HG03135 (cell line): ENCODE measurements around the gene GLP2R.

Source experiments
- ATAC-seq: cut with Tn5 transposase; IDR thresholded peaks from one replicate; pipeline ENCODE4 v1.9.1; 2021; ENCODE audit warnings: mild to moderate bottlenecking, moderate library complexity; ENCODE audit not compliant: unreplicated experiment

The GLP2R gene

DNA sequence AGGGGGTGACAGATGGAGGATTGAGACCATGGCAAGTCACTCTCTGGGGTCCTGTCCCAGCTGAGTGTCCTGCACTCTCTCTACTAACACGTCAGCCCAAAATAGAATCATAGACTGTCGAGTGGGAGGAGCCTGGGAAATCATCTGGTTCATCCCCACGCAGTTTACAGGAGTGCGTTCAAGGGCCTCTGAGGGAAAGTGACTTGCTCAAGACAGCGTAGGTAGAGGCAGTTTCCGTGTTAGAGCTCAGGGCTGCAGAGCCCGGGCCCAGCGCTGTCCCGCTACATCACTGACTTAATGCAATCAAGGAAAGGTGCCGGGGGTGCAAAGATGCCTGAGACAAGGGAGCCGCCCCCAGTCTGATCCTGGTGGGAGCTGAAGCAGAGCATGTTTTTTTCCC is 14.2 kb upstream of the GLP2R start:
- ATAC-seq: no peak

DNA sequence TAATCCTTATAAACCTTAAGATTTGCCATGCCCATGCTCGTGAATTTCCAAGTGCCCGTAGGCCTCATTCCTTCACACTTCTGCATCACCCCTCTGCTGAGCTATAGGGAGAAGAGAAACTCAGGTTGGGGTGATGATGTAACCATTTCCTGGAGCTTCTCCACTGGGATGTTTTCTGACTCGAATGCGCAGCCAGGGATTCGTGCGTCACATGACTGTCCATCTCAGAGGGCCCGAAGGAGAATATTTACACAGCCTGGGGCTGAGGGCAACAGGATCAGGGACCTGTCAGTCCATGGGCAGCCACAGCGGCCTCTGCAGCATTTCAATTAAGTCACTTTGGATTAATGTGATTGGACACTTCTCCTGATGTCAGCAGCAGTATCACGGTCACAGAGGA is 12.6 kb upstream of the GLP2R start:
- no peak for ATAC-seq

DNA sequence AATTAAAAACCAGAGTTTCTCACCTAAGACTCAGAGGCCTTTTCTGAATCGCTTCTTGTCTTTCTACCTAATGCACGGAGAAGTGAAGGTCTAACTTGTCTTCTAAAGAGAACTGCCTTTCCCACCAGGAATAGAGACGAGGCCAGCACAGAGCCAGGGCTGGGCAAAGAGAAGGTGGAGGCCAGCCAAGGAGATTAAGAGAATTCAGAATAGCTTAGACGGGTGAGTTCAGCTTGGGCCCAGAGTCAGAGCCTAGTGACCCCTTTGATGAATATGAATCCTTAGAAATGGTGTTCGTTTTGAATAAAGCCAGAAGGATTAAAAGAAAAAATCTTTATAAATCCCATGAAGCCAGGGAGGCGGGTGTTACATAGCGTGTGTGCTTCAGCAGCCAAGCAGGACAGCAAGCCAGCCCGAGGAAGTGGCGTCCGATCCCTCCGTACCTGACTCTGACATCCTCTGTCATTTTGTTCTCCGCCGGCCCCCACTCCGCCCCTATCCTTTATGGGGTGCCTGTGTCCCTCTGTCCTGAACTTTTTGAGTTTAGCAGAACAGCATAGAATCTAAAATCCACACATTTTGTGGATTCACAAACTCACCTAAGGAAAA is 11.3 kb upstream of the GLP2R start:
- no peak for ATAC-seq

DNA sequence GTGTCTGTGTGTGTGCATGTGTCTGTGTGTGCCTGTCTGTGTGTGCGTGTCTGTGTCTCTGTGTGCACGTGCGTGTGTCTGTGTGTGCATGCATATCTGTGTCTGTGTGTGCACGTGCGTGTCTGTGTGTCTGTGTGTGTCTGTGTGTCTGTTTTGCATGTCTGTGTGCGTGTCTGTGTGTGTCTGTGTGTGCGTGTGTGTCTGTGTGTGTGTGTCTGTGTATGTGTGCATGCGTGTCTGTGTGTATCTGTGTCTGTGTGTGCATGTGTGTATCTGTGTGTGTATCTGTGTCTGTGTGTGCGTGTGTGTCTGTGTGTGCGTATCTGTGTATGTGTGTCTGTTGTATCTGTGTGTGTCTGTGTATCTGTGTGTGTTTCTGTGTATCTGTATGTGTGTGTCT is 9.3 kb upstream of the GLP2R start:
- no peak for ATAC-seq

DNA sequence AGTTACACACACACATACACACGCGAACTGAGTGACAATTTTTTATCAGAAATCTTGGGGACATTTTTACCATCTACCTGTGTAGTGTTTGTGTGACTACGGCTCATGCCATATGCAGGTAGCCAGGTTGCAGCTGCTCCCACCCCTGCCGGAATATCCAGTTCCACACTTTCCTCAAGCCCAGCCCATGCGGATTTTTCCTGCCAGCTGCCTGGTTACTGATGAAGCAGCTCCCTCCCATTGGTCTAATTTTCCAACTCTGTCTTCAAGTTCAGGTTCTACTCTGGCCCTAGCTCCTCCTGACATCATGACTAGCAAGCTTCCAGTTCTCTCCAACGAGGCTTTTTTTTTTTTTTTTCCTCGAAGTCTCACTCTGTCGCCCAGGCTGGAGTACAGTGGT is 8.6 kb upstream of the GLP2R start:
- no peak for ATAC-seq

DNA sequence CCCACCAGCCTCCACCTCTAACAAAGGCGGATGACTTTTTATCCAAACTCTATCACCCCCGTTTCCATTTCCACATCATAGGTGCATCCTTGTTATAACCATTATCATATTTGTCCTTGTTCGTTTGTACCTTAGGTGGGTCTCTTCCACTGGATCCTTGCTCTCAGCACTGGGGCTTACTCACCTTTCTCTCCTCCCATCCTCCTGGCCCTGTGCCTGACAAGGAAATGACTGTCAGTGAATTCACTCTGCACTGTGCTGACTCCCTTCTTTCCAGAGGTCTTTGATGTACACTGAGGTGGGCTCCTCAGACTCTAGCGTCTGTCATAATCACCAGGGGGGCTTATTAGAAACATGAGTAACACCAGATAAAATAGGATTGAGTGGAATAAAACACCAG is 7.0 kb upstream of the GLP2R start:
- no peak for ATAC-seq

DNA sequence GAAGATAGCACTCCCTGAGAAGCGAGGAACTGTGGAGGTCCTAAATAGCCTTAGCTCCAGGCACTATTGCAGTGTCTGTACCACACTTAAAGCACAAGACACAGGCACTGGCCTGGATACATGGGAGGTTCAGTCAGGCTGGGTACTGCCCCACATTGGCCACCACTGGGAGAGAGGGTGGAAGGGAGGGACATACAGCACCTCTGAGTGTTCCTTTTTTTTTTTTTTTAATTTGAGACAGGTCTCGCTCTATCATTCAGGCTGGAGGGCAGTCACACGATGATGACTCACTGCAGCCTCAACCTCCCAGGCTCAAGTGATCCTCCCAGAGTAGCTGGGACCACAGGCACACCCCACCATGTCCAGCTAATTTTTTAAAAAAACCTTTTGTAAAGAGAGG is 5.3 kb upstream of the GLP2R start:
- ATAC-seq: no peak

DNA sequence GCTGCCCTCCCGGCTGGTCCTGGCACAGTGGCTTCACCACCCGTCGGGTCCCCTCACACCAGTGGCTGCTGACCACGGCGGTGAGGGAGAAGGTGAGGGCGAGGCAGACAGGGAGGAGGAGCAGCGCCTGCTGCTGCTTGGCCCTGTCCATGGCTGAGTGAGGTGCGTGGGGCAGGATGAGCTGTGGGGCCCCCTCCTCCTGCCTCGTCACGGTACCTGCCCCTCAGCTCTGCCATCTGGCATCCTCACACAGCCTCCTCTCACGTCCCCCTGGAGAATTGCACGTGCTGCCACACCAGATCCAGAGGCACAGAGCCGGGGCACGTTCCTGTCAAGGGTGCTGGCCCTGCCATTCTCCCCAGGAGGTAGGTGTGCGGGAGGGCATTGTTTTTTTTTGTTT is 3.8 kb upstream of the GLP2R start, which contains the start of gene GSG1L2:
Gene GSG1L2 (minus strand): TSS at position 159 of the 400 bp plus-strand sequence. CDS start 8 bp downstream, at position 151.
- ATAC-seq: no peak

DNA sequence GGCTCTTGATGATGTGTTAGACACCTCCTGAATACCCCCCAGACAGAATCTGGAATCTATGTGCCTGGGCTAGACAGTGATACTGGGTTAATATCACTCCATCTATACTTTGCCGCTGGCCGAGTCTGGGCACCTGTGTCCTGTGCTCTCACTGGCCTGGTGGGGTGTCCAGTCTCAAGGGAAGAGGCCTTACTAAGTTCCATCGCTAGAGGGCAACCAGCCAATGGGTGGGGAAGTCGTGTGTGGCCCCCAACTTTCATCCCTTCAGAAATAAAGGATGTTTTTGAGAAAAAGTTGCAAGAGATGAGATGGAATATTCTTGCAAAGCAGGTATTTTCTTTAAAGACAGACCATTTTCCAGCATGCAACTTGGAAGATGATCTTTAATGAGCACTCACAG is 1.6 kb upstream of the GLP2R start:
- ATAC-seq: no peak

DNA sequence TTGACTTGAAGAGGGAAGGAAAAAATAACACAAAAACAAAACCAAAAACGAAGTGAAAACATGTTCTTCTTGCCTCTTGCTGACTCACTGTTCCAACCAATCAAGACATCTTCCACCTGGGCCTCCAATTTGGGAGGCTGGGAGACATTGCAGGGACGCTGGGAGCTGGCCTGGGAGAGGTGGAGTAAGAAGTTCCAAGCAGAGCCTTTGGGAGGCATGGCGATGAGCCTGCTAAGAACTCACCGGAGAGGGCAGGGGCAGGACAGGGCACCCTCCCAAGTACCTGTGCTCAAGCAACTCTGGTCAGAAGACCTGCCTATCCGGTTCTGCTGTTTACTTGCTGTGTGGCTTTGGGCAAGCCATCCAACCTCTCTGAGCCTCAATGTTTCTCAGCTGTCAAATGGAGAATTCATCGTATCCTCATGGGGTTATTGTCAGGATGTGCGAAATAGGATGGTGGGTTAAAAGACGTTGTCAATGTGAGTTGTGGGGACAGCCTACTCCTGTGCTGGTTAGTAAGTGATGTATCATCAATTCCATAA is 856 bp upstream of the GLP2R start:
- ATAC-seq: no peak

DNA sequence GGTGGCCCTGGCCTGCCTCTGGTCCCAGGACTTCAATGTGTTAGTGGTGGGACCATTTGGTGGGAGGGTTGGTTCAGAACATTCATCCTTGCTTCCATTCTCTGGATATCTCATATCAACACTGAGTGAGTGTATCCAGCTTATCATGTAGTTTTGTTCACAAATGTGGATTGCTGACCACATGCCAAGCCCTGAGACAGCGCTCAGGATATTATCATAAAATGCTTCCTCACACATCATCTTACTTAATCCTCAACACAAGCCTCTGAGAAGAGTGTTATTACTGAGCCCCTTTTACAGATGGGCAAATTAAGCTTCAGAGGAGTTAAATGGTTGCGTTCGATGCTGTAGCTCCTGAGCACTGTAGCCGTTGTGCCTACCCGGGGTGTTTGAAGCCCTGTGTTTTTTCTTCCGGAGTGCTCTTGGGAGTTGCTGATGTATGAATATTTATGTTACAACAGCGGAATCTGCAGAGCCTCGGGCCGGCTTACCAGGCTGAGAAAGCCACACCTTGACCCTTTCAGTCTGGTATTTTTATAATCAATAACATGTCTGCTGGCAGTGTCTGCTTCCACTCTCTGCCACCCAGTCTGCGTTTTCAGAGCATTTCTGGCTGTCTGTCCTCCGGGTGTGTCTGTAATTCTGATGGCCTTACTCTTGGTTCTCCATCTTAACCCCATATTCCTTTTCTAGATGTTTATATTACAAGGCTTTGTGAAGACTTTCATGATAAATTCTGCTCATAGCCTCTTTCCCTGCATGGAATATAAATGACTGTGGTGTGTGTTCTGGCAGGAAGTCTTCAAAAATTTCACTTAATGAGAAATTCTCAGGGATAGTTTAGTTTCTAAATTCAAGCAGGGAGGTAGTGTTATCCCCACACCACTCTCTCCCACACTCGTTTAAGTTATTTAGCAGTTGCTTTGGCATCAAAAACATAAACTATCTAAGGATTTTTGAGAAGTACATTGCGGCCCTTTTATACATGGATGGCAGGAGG is 2.9 kb downstream of the GLP2R start:
- ATAC-seq: no peak

DNA sequence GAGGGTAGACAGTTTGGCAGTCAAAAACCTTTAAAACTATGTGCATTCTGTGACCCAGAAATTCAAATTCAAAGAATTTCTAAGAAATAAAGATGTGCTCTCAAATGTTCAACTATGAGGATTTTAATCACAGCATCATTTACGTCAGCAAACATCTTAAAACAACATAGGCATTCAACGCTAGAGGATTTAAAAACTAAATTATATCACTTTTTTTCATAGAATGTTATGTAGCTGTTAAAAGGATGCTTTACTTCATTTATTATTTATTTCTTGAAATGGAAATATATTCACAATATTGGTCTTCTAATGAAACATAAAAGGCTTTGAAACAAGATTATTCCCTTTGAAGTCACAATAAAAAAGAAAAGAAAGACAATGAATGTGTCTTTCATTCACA is 3.6 kb downstream of the GLP2R start:
- no peak for ATAC-seq

DNA sequence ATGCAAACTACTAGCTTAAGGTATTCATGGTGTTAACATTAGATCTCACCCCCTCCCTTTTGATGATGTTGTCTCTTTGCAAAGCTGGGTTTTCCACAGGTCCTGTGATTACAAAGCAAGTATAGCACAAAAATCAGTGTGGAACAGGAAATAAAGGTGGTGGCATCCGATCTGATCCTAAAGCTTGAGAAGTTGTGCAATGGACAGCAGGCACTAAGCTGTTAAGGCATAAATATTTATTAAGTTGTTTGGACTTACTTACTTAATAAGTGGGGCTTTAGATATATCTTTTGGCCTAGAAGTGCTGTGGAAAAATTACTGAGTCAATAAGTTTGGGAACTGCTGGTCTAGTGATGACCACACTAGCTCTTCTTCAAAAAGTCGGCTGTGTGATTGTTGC is 5.0 kb downstream of the GLP2R start:
- ATAC-seq: no peak

DNA sequence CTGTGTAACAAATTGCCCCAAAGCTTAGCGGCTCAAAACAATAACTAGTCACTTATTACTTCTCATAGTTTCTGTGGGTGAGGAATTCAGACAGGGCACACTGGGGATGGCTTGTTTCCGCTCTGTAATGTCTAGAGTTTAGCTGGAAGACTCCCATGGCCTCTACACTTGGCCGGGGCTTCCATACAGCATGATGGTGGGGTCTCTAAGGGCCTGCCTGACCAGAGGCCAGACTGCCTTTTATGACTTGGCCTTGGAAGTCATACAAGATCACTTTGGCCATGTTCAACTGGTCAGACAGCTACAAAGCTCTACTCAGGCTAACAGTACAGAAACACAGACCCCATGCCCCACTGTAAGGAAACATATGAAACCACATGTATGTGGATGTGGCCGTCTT is 8.2 kb downstream of the GLP2R start:
- no peak for ATAC-seq

DNA sequence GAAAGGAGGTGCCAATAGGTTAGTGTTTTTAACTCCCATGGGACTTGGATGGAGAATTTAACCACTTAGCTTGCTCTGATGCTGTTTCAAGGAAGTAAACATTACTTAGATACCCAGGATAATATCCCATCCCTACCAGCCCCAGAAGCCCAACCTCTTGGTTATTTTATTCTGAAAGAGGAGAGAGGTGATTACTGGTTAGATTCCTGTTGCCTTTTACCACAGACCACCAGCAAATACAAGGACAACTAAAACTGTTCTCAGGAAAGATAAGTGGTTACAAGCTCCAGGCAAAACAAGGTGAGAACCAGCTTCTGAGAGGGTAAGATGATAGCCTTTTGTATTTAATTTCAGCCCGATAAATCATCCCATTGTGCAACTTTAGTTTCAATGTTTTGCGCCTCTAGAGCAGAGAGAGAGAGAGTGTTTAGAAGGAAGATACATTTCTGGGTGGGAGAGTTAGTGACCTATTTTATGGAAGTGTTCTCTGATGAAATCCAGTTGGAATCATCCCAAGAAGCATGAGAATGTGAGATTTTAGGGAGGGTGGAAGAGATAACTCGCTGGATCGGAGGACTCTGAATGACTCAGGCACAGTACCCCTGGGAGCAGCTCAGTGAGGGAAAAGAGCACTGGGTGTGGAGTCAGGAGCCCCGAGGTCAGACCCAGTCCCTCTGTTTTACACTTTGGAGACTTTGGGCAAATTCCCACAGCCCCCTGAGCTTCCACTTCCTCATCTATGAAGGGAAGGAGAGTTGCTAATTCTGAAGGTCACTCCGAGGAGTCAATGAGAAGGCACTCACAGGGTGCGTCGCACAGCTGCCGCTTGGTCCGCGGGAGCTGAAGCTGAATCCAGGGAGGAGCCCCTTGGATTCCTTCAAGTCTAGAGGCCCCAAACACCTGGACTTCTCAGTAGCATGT is 12.1 kb downstream of the GLP2R start:
- ATAC-seq: no peak

DNA sequence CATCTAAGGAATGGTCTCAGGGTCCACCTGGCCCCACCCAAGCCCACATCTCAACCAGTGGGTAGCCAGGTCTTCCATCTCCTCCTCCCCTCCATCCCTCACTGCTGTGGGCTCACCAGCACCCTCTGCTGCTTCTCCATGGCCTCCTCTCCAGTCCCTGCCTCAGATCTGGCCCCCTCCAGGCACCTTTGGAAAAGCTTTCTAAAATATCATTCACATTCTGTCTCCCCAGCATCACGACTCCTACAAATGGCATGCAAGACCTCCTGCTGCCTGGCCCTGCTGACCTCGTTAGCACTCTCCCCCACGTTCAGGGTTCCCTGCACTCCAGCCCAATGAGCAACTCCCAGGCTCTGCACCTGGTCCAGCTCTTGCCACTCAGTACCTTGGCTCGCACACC is 13.7 kb downstream of the GLP2R start:
- no peak for ATAC-seq

DNA sequence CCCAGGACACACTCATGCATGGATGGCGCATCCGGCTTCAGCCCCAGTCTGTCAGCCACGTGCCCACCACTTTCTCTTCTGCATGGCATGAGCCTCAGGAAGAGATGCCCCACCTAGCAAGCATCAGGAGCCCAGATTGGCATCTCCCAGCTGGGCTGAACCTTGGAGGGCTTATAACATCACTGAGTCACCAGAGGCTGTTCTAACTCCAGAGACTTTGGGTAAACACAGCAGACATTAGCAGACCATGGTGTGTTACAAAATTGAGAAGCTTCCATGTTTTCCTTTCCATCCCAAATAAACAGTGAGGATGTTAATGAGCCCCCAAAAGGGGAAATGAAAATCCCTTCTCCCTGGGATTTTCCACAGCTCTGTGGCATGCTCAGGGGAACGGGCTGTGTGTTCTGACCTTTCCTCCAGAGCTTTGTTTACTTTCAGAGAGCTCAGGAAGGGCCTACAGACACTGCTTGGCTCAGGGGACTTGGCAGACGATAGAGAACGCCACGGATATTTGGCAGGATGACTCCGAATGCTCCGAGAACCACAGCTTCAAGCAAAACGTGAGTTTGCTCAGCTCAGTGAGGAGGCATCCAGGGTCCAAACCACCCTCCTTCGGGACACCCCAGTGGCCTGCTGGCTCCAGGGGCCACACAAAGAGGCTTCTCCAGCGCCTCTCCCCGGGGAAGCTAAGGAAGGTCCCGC is 16.5 kb downstream of the GLP2R start:
- ATAC-seq: no peak

DNA sequence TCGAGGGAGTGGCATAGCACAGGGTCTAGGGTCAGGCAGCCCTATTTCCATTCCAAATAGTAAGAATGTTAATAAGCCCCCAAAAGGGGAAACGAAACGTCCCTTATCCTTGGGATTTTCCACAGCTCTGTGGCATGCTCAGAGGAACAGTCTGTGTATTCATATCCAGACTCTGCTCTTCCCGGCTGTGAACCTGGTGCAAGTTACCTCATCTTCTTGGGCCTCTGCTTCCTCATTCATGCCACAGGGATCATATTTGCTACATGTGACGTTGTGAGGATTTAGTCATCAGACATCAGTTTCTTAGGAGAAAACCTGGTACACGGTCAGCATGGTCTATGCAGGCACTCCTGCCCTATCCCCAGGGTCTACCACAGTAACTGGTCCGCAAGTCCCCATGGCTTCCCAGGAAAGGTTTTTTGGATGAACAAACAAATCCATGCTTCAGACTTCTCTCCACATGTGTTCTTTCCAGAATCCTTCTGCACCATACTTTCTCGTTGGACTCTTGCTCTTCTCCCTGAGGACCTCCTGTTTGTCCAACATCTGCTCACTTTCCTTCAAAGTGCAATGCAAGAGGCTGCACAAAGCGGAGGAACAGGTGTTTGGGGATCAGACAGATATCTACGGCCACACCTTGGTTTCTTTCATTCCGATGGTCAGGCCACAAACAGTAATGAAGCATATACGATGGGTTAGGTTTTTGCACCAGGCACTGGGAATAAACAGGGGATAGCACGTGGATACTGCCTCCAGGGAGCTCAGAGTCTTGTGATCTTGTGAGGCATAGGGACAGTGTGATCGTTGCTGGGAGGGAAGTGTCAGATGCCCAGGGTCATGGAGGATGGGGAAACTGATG is 17.7 kb downstream of the GLP2R start:
- no peak for ATAC-seq

DNA sequence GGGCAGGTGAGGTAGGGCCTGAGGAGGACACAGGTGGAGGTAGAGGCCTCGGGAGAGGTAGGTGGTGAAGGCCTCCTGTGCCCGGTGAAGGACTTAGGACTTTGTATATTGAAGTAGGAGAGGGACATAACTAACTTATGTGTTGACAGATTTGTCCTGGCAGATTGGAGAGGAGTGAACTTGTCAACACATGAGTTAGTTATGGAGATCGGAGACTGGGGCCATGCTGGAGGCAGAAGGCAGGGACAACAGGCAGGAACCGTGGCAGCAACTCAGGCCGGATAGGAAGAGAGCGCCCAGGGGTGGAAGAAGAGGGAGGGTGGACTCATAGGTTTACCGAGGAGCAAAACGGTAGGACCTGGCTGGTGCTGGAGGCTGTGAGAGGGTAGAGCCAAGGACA is 18.4 kb downstream of the GLP2R start:
- ATAC-seq: no peak
